Hematopoietic multipotent progenitor cell treated with erythropoietin and hydrocortisone succinate and interleukin-3 and kit ligand, for 15 days (in vitro differentiated cells): ENCODE results near the gene UGT1A5.

Experiments
- DNase-seq: peaks from one replicate; pipeline ENCODE4 v3.0.0-alpha.2; 2015; ENCODE audit warnings: low spot score

Gene UGT1A5

DNA sequence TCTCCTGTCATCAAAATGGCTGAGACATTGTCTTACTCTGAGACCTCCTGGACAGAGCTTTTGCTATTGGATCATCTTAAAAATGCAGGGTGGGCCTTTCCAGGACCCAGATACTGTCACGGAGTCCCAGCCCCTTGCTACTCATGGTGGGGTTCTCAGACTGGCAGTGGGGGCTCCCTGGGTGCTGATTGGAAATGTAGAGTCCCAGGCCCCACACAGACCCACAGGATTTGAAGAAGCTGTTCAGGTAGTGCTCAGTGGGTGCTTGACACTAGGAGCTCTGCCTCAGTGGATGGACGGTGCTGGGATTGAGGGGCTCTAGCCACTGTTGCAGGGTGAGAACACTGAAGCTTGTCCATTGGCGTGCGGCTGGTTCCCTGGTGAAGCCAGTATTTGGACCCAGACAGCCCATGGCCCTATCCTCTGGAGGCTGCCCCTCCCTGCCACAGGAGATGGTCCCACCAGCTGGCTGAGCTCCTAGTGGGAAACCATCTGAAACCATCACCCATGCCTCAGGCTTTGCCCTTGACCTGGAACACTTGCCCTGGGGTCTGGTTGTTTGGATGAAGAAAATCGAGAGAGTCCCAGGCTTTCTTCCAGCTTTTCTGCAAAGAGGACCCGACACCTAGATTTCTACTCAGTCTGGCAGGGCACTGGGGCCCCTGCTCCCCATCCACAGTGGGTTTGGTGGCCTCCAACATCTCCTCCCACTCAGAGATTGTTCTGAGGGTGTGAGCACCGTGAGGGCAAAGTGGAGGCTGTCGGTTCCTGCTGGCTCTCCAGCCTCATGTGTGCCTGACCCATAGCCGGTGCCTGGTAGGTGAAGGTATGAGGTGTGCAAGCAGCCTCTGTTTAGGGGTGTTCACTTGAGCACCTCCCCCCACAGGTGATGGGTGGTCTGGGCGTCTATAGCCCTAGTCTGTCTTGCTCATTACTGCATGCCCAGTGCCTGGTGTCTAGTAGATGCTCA is 95.5 kb downstream of the UGT1A5 start:
- DNase-seq = no peak

DNA sequence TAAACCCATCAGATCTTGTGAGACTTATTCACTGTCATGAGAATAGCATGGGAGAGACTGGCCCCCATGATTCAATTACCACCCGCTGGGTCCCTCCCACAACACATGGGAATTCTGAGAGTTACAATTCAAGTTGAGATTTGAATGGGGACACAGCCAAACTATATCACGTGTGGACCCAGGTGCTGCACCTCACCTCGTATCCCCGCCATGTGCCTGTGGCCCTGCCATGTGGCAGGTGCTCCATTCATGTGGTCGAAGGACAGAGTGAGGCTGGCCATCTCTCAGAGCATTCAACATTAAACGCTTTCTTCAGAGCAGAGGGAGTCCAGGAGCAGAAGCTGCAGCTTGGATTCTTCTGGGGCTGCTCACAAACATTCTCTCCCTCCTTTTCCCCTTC is 97.7 kb downstream of the UGT1A5 start:
- no peak for DNase-seq

DNA sequence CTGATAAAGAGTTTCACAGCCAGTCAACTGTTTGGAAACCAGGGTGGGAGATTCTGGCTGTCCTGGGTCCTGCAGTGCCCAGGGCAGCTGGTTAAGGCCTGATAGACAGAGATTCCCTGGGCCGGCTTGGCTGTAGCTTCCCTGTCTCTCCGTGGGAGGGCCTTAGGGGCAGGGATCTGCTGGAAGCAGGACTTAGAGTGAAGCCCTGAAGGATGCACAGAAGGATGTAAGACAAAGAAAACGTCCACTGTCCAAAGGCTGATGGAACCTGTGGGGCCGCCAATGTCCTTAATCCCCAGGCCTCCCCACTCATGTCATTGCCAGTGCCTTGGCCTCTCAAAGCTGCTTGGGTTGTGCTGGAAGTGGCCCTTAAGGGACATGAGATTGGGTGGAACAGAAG is 98.4 kb downstream of the UGT1A5 start:
- no peak for DNase-seq

DNA sequence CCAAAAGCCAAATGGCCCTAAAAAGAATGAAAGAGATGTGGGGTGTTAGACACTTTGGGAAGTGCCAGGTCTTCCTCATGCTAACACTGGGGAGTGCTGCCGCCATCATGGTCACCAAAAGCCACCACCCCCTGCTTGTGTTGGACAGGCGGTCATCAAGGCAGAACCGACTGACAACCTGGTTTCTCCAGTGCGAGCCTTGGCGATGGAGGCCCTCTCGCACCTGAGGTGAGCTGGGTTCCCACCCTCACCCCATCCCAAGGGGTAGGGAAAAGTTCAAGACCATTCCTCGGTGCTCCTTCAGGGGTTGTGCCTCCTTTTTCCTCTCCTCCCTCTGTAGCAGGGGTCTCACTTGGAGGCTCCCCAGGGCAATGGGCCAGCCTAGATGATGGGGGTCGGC is 99.0 kb downstream of the UGT1A5 start:
- no peak for DNase-seq

DNA sequence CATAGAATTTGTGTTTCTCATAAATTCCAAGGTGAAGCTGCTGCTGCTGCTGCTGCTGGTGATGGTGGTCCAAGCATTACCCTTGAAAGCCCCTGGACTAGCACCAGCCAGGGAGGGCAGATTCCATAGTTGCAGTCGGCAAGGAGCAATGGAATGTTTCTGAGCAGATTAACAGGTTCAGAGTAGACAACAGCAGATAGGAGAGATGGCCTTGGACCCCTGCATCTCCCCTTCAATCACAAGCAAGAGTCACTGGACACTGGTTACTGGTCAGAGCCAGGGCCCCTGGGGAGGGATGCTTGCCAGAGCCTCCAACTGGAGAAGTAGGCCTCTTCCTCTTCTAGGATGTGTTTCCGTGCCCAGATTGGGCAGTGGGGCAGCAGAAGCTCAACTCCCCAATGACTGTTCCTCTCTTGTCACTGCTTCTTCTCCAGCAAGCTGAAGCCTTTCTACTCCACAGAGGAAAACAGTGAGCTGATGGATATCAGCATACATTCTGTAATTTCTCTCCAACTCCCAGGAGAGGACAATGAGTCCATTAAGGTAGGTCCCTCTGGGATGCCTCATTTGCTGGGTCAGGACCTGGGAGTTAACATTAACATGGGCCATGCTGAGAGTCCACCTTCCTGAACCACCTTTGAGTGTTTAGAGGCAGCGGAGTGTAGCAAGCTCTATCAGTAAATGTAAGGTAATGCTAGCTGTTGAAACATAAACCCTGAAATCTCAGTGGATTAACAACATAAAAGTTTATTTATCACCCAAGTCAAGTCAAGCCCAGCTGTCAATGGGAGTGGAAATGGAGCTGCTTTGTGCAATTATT is 100.7 kb downstream of the UGT1A5 start:
- DNase-seq = no peak

DNA sequence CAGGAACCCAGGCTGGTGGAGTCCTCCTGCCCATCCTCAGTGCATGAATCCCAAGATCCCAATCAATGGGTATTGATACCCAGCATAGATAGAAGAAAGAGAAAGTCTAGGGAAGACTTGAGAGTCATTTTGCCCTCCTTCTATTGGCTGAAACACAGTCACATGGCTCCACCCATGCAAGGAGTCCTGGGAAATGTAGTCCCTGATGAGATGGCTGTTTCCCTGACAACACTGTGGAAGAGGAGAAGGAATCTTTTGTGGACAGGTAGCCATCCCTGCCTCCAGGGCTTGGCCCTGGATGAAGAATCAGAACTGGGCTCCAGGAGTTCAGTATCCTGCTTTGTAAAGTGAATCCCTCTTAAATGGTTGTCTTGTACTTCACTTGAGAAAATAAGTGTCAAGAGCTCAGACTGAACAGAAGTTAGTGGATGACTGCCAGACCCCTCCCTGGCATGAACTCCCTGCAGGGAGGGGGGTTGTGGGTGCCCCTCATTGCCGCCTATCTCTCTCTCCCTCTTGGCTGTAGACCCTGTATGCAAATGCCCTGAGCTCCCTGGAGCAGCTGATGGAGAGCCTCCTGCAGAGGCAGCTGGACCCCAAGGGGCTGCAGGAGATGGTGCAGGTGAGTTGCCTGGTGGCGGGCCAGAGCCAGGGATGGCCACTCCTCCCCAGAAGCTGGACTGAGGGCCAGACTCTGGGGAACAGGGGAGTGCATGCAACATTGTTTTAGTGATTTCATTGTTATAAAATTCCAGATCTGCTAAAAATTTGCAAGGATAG is 101.5 kb downstream of the UGT1A5 start:
- DNase-seq = no peak

DNA sequence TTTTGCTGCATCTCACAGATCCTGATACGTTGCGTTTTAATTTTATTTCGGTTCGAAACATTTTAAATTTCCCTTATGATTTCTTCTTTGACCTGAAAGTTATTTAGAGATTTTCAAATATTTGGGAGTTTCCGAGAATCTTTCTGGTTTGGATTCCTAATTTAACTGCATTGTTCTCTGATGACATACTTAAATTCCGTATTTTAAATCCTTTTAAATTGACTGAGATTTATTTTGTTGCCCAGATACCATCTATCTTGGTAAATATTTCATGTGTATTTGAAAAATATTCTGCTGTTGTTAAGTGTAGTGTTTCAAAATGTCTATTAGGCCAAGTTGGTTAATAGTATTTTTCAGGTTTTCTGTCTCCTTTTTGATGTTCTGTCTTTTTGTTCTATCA is 103.2 kb downstream of the UGT1A5 start:
- no peak for DNase-seq

DNA sequence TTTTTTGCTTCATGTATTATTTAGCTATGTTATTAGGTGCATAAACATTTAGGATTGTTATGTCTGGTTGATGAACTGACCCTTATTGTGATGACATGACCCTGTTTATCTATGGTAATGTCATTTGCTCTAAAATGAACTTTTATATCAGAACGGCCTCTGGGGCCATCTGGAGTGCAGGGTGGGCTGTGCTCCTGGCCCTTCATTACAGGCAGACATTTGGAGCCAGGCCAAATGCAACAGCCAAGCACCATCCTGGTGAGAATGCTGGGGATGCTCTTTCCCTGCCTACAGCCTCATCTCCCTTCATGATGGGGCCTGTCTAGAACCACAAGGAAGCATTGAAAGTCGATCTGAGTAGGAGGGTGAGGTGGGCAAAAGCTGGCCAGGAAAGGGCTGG is 103.6 kb downstream of the UGT1A5 start:
- DNase-seq = no peak

DNA sequence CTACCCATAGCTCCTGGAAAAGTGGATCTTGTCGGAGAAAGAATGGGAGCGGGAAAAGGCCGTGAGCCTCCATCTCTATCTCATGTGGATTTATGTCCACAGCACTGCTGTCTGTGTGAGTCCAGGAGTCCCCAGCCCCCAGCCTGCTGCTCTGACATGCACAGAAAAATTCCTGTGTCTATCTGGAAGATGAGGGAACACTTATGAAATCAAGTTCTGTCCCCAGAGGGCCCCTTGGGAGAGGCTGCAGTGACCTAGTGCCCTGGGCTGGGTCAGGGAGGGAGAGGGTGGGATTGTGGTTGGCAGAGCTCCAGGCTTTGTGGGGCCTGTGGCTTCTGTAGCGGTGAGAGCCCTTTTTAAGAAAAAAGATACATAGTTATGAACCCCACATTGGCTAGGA is 104.1 kb downstream of the UGT1A5 start:
- DNase-seq = no peak

DNA sequence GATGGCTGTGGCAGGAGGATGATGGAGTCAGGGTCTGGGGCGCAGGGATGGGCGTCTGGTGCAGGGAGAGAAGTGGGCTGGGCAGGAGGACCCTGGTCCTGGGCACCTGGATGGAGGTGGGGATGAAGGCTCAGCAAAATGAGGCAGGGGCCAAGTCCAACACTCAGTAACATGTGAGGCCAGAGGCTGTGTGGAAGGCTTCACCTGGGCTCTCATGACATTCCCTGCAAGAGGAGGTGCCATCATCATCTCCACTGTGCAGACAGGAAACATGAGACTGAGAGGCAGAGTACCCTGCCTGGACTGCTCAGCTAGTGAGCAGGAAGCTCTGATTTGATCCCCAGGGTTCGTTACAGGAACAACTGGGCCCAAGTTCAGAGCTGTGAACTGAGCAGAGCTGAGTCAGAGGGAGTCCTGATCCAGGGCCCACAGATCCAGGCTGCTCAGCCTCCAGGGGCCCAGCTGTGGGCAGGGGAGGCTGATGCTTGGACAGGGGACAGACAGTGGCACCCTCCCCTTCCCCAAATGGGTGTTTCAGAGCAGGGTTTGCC is 104.7 kb downstream of the UGT1A5 start:
- DNase-seq = no peak

DNA sequence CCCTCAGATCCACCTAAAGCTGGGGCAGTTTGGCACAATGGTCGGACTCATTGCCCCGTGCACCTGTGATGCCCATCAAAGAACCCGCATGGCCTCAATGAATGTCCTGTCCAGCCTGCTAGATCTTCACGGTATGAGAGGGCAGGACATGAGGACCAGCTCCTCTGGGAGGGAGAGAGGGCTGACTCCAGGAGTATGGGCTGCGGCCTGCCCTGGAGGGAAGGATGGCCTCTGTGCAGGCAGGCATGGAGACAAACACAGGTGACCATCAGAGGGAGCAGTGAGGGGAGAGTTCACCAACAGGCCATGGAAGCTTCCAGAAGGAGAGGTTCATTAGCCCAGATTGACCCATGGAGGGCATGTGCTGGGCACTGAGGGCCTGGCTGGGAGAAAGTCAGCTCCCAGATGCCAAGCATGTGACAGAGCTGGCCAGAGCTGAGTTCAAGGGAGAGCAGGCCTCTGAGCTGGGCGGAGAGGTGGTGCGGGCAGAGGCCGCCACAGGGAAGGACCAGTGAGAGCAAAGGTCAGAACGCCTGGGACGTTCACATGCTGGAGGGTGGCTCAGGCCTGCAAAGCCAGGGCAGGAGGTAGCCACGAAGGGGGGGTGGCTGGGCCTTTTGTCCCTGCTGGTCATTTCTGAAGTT is 105.4 kb downstream of the UGT1A5 start:
- DNase-seq = no peak

DNA sequence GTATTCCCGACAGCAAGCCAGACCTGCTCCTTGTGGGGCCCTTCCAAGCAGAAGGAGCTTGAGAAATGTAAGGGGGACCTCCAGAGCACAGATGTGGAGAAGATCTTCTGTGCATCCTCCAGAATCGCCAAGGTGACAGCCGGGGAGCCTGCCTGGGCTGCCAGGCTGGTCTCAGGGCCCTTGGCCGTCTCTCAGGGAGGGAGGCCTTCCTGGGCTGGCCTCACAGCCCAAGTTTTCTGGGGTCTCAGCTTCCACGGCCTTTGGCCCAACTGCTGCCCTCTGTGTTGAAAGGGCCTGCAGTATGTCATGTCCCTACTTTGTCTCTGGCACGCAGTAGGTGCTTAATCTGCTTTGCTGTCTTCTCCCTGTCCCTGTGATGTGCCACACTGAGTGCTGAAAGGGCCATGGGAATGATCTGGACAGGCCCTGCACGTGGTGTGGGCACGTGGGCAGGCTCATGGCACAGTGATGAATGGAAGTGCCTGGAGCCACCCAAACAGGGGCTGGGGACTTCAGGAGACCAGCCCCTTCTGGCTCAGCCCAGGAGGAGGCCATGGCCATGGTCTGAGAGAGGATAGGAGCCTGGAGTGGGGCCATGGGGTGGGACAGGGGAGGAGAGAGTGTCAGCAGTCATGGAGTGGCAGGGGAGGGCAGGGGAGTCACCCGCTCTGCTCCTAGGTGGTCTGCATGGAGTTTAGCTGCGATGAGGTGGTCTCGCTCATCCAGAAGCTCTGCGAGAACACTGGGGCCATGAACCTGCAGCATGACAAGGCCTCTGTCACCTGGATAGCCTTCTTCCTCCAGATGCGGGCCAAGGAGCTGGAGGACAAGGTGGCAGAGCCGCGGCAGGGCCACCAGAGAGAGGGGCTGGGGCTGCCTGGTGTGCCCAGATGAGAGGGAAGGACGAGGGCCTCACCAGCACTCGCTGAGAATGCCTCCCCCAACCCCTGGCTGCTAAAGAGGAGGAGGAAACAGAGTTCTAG is 106.2 kb downstream of the UGT1A5 start:
- DNase-seq = no peak

DNA sequence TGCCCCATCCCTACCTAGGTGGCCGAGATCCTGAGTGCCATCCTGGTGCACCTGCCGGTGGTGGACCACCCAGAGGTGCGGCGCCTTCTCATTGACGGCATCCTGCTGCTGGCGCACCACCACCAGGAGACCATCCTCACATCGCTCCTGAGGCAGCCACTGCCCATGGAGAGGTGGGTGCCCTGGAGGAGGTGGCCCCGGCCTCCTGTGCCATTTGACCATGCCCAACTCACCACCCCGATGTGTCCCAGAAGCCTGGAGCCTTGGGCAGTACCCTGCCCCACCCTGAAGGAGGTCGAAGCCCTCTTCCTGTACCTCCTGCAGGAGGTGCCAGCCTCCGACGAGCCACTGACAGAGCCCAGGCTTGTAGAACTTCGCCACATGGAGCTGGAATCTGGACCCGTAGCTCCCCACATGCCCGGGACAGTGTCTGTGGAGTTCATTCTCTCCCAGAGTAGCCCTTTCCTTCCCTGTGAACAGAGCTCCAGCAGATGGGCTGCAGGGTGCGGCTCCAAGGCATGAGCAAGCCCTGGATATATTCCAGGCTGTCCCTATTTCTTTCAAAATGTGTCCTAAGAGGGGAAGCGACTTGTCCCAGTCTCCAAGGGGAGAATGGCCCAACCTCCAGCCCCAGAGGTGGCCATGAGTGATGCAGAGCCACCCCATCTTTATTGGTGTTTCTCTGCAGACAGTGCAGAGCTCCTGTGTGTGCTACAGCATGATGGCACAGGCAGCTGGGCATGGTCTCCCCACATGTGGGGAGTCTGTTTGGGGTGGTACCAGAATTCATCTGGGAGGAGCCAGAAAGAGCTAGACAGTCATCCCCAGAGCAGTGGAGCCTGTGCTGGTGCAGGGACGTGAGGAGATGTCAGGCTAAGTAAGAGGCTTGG is 107.4 kb downstream of the UGT1A5 start:
- no peak for DNase-seq

DNA sequence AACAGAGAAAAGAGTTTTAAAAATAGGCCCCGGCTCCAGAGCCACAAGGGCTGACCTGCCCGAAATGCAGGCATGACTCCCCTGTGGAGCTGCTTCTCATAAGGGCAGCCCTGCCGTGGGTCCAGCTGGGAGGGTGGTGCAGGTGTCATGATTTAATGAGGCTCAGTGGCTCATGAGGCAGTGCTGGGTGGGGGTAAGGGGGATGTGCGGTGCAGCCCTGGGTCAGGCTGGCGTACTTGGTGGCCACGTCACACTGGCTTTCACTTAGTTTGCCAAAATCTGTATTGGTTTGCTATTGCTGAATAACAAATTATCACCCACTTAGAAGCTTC is 108.0 kb downstream of the UGT1A5 start:
- no peak for DNase-seq

DNA sequence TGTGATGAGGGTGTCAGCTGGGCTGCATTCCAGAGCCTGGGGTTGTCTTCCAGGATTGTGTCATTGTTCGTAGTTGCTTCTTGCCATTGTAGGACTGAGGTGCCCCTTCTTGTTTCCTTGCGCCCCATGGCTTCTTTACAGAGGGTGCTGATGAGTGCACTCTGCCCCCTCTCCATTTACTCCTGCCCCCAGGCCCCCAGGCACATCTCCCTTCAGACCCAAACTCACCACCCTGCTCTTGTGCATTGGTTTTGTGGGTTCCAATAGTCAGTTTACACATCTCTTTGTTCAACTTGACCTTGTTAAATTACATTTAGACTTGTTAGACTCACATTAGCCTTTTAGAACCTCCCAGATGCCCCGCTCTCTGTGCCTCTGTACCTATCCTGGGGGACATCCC is 108.5 kb downstream of the UGT1A5 start:
- DNase-seq = no peak

DNA sequence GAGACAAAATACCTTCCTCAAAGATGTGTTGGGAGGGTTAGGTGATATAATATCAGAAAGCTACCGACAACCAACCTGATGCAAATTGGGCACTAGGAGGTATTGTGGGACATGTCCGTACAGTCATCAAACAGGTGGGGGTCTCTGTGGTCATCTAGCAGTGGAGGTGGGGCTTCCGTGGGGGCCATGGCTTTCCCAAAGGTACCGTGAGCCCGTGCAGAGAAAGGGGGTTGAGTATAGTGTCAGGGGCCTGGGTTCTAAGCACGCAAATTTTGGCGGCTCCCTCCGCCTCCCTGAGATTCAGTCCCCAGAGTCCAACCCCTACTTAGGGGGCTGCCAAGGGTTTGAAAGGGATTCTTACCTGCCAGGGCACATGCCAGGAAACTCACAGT is 109.0 kb downstream of the UGT1A5 start:
- no peak for DNase-seq

DNA sequence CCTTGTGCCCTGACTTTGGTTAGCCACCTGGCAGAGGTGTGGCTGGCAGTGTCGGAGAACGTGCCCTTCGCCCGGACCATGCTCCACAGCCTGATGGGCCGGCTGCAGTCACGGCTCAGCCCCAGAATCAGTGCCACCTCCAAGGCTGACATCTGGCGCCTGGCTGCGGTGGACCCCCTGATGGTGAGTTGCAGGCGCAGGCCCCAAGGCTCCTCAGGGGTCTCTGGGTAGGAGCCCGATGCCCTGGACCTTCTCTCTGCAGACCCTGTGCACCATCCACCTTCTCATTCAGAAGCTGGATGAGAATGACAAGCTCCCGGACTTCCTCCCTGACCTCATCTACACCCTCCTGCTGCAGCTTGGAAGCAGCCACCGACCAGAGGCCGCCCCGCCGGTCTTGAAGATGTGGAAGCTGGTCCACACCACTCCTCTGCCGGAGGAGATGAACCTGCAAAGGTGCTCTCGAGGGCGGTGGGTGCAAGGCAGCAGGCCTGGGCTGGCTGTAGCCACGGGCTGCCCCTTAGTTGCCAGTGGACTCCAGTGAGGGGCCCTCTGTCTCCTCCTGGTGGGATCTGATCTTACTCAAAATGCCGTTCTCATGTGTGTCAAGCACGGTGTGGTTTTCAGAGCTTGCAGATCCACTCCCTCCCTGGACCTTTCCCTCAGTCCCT is 109.5 kb downstream of the UGT1A5 start:
- DNase-seq = no peak
